Measurements from ENCODE around the gene AUTS2. TPM values are rescaled to one million over a fixed set of nuclear protein-coding genes. Genes with fewer than 3 reads are reported as not detected.
"Not testable (repeated sequence)": the region's sequence is repeated elsewhere in the genome, so short reads cannot be mapped to it uniquely, and the experiment has no call there.

Gene AUTS2
- total RNA-seq, 3 donors from 2014 or later = 31.5 to 94.3 (median 81.3) TPM

- Histone ChIP-seq H3K9me3 (no peaks in the 10 kb centered on the region), H3K4me3 (no peak overlapping the region), H3K27me3 (no peaks in the 10 kb centered on the region), H3K36me3 (no peaks in the 10 kb centered on the region), H3K4me1 (peaks cover 0 to 7% of the 10 kb centered on the region in 2 donors), H3K27ac (no peak overlapping the region)
- DNase-seq (ENCODE audit: low spot score in 2 of 2) = peak in 1 of 2 donors; percentile 66
- peak in 1 of 3 donors; percentile 29 for TF ChIP-seq POLR2AphosphoS5 (IDR thresholded peaks at IDR 0.05)
- TF ChIP-seq POLR2A (IDR thresholded peaks at IDR 0.05) = no peak
- TF ChIP-seq CTCF (IDR thresholded peaks at IDR 0.05) = no peak
- intact Hi-C loops (cut with DNase I; ENCODE audit: low total_unique reads) = no loop called here
These were observed 182.1 kb downstream of the AUTS2 start for GRCh38 chr7:69780379-69780778.

- Histone ChIP-seq H3K4me3 (no peak overlapping the region), H3K27me3 (no peaks in the 10 kb centered on the region), H3K4me1 (peaks cover 0 to 7% of the 10 kb centered on the region in 2 donors), H3K36me3 (no peaks in the 10 kb centered on the region), H3K9me3 (no peaks in the 10 kb centered on the region), H3K27ac (peak overlapping the region; percentile 26 to 31)
- no peak for DNase-seq (ENCODE audit: low spot score in 2 of 2)
- TF ChIP-seq POLR2A (IDR thresholded peaks at IDR 0.05) = no peak
- TF ChIP-seq CTCF (IDR thresholded peaks at IDR 0.05) = no peak
- no peak for TF ChIP-seq POLR2AphosphoS5 (IDR thresholded peaks at IDR 0.05)
- intact Hi-C loops (cut with DNase I; ENCODE audit: low total_unique reads) = no loop called here
These were observed 183.2 kb downstream of the AUTS2 start for GRCh38 chr7:69781412-69781846.

DNA sequence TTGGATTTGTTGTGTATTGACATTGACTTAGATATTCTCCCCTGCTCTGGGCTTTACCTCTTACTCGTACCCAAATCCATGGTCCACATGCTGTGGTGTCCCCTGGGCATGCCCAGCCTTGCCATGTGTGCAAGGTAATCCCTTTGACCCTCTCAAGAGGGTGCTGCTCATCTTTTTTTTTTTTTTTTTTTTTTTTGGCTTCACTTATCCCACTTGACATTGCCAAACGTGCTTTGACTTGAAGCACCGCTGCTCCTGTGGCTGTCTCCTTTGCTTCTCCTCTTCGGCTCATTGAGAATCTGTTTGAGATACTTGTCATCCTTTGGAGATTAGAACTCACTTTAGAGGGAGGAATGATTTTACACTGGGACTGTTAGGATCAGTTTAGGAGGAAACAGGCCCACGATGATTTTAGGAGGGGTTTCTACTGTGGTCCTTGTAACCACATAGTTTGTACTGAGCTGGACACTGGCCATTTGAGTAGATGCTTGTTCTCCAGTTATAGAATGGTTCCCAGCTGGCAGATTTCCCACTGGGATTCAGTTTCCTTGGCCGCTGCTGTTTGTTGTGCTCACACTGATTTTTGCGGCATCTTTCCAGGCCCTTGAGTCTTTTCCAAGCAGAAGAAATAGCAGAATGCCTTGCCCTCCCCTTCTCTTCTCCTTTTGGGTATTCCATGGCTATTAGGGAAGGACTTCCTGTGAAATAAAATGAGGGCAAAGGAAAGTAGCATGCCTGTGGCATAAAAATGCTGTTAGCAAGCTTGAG lies 184.8 kb downstream of the AUTS2 start:
- Histone ChIP-seq H3K36me3 (no peaks in the 10 kb centered on the region), H3K27ac (peak overlapping the region; percentile 58 to 70), H3K4me1 (peaks cover 0 to 7% of the 10 kb centered on the region in 2 donors), H3K27me3 (no peaks in the 10 kb centered on the region), H3K4me3 (no peak overlapping the region), H3K9me3 (no peaks in the 10 kb centered on the region)
- peak in 1 of 2 donors; percentile 27 for DNase-seq (ENCODE audit: low spot score in 2 of 2)
- intact Hi-C loops (cut with DNase I; ENCODE audit: low total_unique reads) = no loop called here
- TF ChIP-seq POLR2AphosphoS5 (IDR thresholded peaks at IDR 0.05) (no peak), POLR2A (IDR thresholded peaks at IDR 0.05) (no peak), CTCF (IDR thresholded peaks at IDR 0.05) (no peak)

DNA sequence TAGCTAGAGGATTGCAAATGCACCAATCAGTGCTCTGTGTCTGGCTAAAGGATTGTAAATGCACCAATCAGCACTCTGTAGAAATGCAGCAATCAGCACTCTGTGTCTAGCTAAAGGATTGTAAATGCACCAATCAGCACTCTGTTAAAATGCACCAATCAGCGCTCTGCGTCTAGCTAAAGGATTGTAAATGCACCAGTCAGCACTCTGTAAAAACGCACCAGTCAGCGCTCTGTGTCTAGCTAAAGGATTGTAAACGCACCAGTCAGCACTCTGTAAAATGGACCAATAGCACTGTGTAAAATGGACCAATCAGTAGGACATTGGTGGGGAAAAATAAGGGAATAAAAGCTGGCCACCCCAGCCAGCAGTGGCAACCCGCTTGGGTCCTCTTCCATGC lies 187.9 kb downstream of the AUTS2 start:
- H3K27ac ChIP-seq; DNase-seq (ENCODE audit: low spot score in 2 of 2); H3K4me1 ChIP-seq; H3K9me3 ChIP-seq; H3K4me3 ChIP-seq; intact Hi-C loops (cut with DNase I; ENCODE audit: low total_unique reads); H3K36me3 ChIP-seq; H3K27me3 ChIP-seq: not testable (repeated sequence)

DNA sequence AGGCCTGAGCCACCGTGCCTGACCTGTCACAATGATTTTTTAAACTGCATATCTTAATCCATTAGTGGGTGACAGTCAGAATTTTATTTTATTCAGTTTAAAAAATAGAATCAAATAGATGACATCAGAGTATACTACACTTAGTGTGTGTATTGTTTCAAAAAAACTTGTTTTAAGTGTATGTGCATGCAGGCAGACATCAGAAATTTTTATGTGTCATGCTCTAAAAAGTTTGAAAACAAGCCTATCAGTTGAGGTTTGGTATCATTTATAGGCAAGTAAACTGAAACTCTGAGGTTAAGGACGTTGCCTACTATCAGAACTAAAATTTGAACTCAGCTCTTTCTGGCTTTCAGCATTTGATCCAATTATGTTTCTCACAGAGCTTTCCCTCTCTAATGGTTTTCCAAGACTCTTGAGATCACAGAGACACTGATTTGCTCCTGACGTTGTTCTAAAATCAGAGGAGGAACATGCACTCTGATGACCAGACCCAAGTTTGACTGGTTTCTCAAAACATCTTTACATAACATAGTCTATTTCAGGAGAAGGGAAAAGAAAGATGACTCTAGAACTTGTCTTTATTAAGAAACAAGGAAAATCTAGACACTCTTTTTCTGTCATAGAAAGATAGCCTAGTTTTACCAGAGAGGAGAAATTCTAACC lies 188.6 kb downstream of the AUTS2 start:
- Histone ChIP-seq H3K27me3 (no peaks in the 10 kb centered on the region), H3K9me3 (no peaks in the 10 kb centered on the region), H3K4me3 (no peak overlapping the region), H3K36me3 (no peaks in the 10 kb centered on the region), H3K4me1 (peaks cover 0 to 3% of the 10 kb centered on the region in 2 donors), H3K27ac (no peak overlapping the region)
- intact Hi-C loops (cut with DNase I; ENCODE audit: low total_unique reads) = no loop called here
- TF ChIP-seq POLR2A (IDR thresholded peaks at IDR 0.05) (no peak), POLR2AphosphoS5 (IDR thresholded peaks at IDR 0.05) (no peak), CTCF (IDR thresholded peaks at IDR 0.05) (no peak)
- DNase-seq (ENCODE audit: low spot score in 2 of 2) = no peak

Data from breast epithelium (tissue), 4 donors.